Hematopoietic multipotent progenitor cell treated with erythropoietin and hydrocortisone succinate and interleukin-3 and kit ligand, for 8 days (in vitro differentiated cells): Measurements from ENCODE around the gene TTL.
"Not testable (repeated sequence)": the region's sequence is repeated elsewhere in the genome, so short reads cannot be mapped to it uniquely, and the experiment has no call there.

Source experiments
- DNase-seq: peaks from one replicate; pipeline ENCODE4 v3.0.0-alpha.2; 2015

Gene TTL

GRCh38 chr2:112476434-112476833, 5.5 kb upstream of the TTL start:
- DNase-seq, result no peak

GRCh38 chr2:112480530-112481049, 1.4 kb upstream of the TTL start:
- DNase-seq, result peak; percentile 25

- peak; percentile 95 for DNase-seq
These were observed 867 bp upstream of the TTL start for GRCh38 chr2:112481050-112481527.

DNA sequence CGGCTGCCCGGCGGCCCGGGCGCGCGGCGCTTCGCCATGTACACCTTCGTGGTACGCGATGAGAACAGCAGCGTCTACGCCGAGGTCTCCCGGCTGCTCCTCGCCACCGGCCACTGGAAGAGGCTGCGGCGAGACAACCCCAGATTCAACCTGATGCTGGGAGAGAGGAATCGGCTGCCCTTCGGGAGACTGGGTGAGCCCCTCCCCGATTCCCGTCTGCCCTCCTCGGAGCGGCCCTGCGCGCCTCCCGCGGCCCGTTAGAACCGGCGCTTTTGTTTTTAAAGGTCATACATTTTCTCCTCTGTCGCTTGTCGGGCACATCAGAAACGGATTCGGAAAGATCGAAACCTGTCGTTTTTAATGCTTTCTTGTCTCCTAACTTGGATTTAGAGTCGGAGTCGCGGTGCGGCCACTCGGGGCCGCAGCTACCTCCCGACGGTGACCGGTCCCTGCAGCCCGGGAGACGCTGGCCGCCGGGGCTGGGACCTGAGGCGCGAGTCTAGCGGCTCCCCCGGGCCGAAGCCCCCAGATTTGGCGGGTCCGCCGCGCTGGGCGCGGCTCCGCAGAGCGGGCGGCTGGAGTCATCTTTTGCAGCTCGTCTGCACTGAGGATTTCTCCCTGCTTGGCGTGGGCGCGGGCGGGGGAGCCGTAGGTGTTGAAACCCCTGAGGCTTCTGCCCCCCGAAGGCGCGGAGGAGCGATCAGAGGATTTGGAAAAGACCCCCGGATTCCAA, 519 bp downstream of the TTL start:
- peak; percentile 48 for DNase-seq

GRCh38 chr2:112483042-112483473, 1.1 kb downstream of the TTL start:
- peak; percentile 47 for DNase-seq

DNA sequence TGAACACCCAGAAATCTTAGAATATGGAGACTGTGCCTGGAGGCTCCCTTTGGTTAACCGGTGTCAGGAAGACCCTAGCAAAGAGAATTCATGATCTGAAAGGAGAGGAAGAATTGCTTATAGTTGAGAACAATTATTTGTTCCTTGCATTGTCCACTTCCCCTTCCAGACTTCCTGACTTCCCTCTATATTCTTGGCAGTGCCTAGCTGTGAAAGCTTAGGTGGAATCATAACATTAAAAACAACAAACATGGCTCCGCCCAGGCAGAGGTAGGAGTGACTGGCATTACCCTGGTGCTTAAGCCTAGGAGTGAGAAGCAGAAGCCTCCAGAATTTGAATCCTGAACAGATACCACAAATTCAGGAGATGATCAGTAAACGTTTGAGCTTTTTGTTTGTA, 1.9 kb downstream of the TTL start:
- no peak for DNase-seq

- DNase-seq, result no peak
These were observed 3.9 kb downstream of the TTL start for GRCh38 chr2:112485849-112486248.

DNA sequence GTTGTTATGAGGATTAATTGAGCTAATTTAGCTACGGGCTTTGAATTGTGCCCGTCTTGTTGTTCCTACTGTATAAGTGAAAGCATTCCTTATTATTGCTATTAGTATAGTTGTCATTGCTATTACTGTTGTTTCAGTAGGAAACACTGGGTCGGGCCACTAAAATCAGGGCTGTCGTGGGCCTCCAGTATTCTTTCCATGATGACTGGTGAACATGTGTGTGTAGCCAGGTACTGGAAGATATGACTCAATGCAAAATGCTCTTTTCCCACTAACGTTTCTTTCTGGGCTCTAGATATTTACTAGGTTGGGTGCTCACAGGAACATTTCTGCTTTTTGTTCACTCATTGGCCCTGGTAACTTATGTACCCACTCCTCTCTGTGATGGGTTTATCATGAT, 4.9 kb downstream of the TTL start:
- DNase-seq, result no peak

DNA sequence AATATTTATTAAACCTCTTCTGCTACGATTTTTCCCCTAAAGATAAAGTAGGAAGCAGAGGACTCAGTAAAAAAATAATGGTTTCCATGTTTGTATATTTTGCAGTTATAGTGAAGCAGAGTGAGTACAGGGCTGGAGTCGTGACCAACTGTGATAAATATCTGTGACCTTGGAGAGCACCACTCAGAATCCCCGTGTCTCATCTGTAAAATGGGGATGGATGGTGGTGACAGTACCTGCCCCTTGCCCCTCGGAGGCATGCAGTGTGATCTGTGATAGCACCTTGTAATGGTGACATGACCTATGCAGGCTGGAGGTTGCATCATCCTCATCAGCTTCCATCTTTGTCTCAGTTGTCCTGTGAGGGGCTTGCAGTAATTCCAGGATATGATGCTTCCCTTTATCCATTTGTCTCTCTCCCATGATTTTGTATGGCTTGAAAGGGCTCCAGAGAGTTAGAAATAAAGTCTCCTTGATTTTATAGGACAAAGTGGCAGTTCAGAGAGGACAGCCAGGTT, 5.5 kb downstream of the TTL start:
- no peak for DNase-seq

- no peak for DNase-seq
These were observed 6.2 kb downstream of the TTL start for GRCh38 chr2:112488201-112488600.

DNA sequence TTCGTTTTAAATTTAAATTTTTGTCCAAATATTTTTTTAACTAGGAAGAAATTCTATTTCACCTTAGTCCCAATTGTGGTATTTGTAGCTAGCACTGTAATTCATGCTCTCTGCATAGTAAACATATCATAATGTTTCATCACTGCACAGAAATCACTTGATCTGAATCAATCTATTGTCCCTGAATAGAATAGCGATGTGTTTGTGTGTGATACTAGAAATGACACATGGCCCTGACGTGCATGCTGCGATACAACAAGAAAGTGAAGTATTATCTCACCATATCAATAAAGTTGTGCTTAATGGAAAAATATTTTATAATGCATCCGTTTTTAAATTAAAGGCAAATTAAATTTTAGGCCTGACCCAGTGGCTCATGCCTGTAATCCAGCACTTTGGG, 10.0 kb downstream of the TTL start:
- DNase-seq, result no peak

DNA sequence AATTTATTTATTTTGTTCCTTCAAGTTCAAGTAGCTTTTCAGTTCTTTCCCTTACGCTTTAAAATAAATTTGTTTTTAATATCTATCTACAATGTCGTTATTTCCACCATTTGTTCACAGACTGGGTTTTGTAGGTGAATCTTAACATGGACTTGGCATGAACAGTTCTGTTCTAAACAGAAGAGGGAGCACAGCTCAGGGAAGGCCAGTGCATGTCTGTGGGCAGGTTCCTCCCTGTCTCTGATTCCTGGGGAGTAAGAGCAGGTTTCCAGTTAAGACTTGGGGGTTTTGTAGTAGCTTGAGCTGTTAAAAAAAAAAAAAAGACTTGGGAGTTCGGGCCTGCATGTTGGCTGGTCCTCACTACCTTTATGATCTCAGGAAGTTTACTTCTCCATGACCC, 11.1 kb downstream of the TTL start:
- DNase-seq, result no peak

DNA sequence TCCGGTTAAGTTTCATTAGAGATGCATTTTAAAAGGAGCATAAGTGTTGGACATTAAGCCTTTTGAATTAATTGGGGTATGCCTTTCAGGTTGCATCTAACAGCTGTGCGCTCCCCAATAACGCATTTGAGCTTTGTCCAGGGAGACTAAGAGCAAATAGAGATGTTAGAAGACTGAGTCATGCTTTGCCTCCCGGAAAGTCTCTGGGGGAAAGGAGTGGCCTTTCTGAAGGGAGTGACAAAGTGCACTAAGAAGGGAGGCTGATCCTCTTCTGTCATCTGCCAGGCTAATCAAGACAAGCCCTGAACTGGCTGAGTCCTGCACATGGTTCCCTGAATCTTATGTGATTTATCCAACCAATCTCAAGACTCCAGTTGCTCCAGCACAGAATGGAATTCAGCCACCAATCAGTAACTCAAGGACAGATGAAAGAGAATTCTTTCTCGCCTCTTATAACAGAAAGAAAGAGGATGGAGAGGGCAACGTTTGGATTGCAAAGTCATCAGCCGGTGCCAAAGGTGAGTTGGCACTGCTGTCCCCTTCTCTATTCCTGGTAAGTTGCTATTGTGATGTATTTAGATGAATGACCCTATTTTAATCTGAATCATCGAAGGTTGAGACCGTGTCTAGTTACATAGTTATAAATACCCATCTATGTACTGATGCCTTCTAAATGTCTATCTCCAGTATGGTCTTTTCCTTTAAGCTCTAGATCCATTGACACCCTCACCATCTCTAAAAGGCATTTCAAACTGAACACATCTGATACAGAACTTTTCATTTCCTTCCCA, 12.1 kb downstream of the TTL start:
- no peak for DNase-seq

DNA sequence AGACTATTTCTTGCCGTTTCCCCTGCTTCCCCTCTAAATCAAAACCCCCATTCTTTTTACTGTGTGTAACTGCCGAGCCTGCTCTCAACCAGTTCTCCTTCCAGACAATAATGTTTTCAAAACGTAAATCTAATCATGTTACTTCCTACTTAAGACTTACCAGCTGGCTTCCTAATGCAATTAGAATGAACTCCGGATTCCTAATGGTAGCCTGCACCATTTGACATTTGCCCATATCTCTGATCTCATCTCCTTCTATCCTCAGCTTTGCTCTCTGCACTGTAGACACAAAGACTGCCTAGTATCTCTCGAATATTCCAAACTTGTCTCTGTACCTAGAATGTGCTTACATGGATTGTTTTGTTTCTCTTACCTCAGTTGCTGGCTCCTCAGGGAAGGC, 12.9 kb downstream of the TTL start:
- no peak for DNase-seq

- DNase-seq, result not testable (repeated sequence)
These were observed 13.9 kb downstream of the TTL start for GRCh38 chr2:112495878-112496277.

DNA sequence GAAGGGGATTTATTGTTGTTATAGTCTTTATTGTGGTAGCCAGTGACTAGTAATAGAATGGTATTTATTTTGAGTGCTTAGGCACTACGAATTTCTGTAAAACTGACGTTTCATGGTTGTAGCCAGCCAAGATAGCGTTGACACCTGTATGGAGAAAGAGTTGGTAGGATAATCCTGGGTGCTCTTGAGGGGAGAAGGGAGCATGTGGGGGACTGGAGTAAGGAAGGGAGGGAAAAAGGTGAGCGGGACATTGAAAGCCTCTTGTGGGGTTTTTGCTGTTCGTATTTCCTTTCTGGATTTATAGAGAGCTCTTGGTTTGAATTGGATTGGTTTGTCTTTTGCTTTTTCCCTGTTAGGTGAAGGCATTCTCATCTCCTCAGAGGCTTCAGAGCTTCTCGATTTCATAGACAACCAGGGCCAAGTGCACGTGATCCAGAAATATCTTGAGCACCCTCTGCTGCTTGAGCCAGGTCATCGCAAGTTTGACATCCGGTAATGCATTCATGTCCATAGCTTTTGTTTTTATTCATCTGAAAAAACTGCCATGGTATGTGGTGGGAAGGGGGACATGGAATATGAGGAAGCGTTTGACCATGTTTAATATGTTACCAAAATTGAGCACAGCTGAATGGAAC, 19.0 kb downstream of the TTL start:
- peak; percentile 78 for DNase-seq

- not testable (repeated sequence) for DNase-seq
These were observed 27.5 kb downstream of the TTL start for GRCh38 chr2:112509239-112509998.

- no peak for DNase-seq
These were observed 34.8 kb downstream of the TTL start for GRCh38 chr2:112516801-112517200.

GRCh38 chr2:112518807-112519206, 36.9 kb downstream of the TTL start:
- peak; percentile 52 for DNase-seq

GRCh38 chr2:112519506-112519905, 37.5 kb downstream of the TTL start:
- peak; percentile 38 for DNase-seq

- DNase-seq, result peak; percentile 43
These were observed 38.4 kb downstream of the TTL start for GRCh38 chr2:112520234-112520783.

GRCh38 chr2:112523291-112523777, 41.4 kb downstream of the TTL start:
- no peak for DNase-seq
